ENCODE data around the gene DAPK2.

GRCh38 chr15:63880744-63881143 is 165.5 kb downstream of the DAPK2 start:
- TF ChIP-seq TAF1 (IDR thresholded peaks at IDR 0.05; ENCODE audit: borderline replicate concordance, insufficient read depth, low read length) (no peak), FOXP2 (optimal IDR thresholded peaks at IDR 0.05; ENCODE audit: borderline replicate concordance, extremely low read depth, extremely low read length, insufficient read depth) (no peak)

Measured in PFSK-1 (cell line).